ENCODE measurements around the gene MRPS27. TPM values are rescaled to one million over a fixed set of nuclear protein-coding genes. Genes with fewer than 3 reads are reported as not detected.
A peak's percentile ranks its signal among the peaks of the same experiment; 100 is the strongest.

MRPS27 gene
- total and polyA plus RNA-seq, 9 of the 15 experiments (the other 6 are each of a cell fraction or from before 2014, with no cell fraction given) = 73.6 to 144 (median 106) TPM

DNA sequence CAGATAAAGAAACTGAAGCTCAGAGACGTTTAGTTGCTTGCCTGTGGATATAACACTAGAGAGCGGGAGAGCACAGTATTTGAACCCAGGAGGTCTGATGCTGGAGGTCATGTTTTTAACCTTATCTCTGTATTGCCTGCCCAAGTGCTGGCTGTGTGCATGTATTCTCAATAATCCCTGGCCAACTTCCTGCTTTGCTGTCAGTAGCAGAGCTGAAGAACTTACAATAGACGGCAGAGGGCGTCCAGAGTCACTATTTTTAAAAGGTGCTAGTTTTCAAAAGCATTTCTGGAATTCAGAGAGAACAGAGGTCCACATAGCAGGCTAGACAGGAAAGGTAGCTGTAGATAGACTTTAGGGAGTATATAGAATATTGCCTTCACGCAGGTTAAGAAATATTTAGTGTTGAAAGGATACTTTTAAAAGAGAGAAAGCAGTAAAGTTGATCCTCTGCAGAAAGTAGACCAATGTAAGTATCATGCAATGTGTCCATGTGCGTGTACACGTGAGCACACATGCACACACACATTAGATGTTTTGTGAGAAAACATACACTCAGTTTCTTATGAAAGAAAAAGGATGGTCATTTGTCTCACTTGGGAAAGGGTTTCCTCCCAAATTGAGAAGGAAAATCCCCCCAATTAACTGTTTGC, 46.4 kb upstream of the MRPS27 start:
- BruUV-seq (replicated peaks) = no TSS peak
- Histone ChIP-seq H3K4me1 (replicated peaks in 1 of 2; ENCODE audit: control insufficient read depth in 2 of 2, insufficient read depth in 2 of 2, low read length in 2 of 2) (no peaks in the 10 kb centered on the region; a peak in 1 of 5 replicates), H3K27ac (ENCODE audit: extremely low read depth, low read depth, low read length) (no peak overlapping the region), H3K4me3 (no peak overlapping the region), H3K36me3 (ENCODE audit: control insufficient read depth, insufficient read depth, low read length) (peaks cover 21% of the 10 kb centered on the region), H3K27me3 (ENCODE audit: control insufficient read depth in 2 of 2, insufficient read depth in 2 of 2, low read length in 2 of 2) (no peaks in the 10 kb centered on the region), H4K20me1 (replicated peaks; ENCODE audit: control insufficient read depth, insufficient read depth, low read length) (no peaks in the 10 kb centered on the region), H3K9ac (ENCODE audit: insufficient read depth in 1 of 2, low read depth in 2 of 2, low read length in 2 of 2) (no peak overlapping the region), H3K9me1 (ENCODE audit: control insufficient read depth, insufficient read depth, low read length) (no peaks in the 10 kb centered on the region), H3K9me3 (replicated peaks; ENCODE audit: control insufficient read depth, insufficient read depth, low read depth, low read length) (no peaks in the 10 kb centered on the region), H2AFZ (ENCODE audit: low read depth, low read length) (no peak overlapping the region), H3K4me2 (ENCODE audit: insufficient read depth, low read length) (no peak overlapping the region), H3K79me2 (ENCODE audit: control insufficient read depth, insufficient read depth, low read length) (no peaks in the 10 kb centered on the region)
- peak; percentile 97 for FAIRE-seq
- intact Hi-C loops (cut with micrococcal nuclease) = loop anchor here (1.0 to 2.0 kb wide), 3 partner anchors 158 to 476 kb away; no protein-coding TSS in a partner anchor
- peak; percentile 98 for ATAC-seq
- peak; percentile 26 to 80 (median 42) for DNase-seq (ENCODE audit: extremely low read depth in 1 of 4, low spot score in 3 of 4)
- ChIA-PET POLR2A (interaction anchor here (0.8 to 2.1 kb wide), 4 partner anchors 10 to 452 kb away, joined by 3 to 7 read pairs (median 6); no protein-coding TSS in a partner anchor), CTCF (ENCODE audit: low intra/inter-chr PET ratio) (interaction anchor here (1.1 to 2.9 kb wide), 2 partner anchors 157 to 477 kb away, joined by 5 to 26 read pairs; no protein-coding TSS in a partner anchor)
- WGBS (ENCODE audit: insufficient coverage, low coverage, missing lambda C conversion rate) = 26% methylated on average over 7 of the region's 7 CpGs
- in situ Hi-C loops (cut with MboI) = no loop called here
- peak; percentile 89 to 90 for TF ChIP-seq RAD21 (CRISPR knock-in tag; conservative IDR thresholded peaks at IDR 0.05 in 1 of 2, IDR thresholded peaks at IDR 0.05 in 1 of 2)
- TF ChIP-seq NELFE (IDR thresholded peaks at IDR 0.05; ENCODE audit: insufficient read depth, insufficient read length) = no peak
- TF ChIP-seq MBD2 (IDR thresholded peaks at IDR 0.05; ENCODE audit: borderline replicate concordance, low read depth) = no peak
- no peak for TF ChIP-seq ZNF511 (CRISPR knock-in tag; IDR thresholded peaks at IDR 0.05)
- TF ChIP-seq ELF1 (tag; IDR thresholded peaks at IDR 0.05) = peak; percentile 70
- no peak for TF ChIP-seq PCBP2 (IDR thresholded peaks at IDR 0.05; ENCODE audit: low read depth, low read length, poor library complexity, severe bottlenecking)
- no peak for TF ChIP-seq SMAD1 (IDR thresholded peaks at IDR 0.05; ENCODE audit: low read depth, low read length, partially characterized antibody)
- no peak for TF ChIP-seq SIN3A (IDR thresholded peaks at IDR 0.05; ENCODE audit: borderline replicate concordance in 2 of 2, control insufficient read depth in 1 of 2, low read depth in 2 of 2, low read length in 2 of 2)
- TF ChIP-seq ARNT (IDR thresholded peaks at IDR 0.05) = 0 out of 4 replicates have a peak, but pooled peaks of 1 of the 2 experiments have one; percentile 33
- TF ChIP-seq ZNF224 (CRISPR knock-in tag; IDR thresholded peaks at IDR 0.05) = no peak
- TF ChIP-seq SETDB1 (IDR thresholded peaks at IDR 0.05; ENCODE audit: low read length) = no peak
- TF ChIP-seq IFI16 (CRISPR knock-in tag; IDR thresholded peaks at IDR 0.05) = no peak
- TF ChIP-seq SMARCA5 (IDR thresholded peaks at IDR 0.05) = no peak
- 0 out of 4 replicates have a peak, but pooled peaks of 1 of the 2 experiments have one; percentile 26 for TF ChIP-seq FOXK2 (conservative IDR thresholded peaks at IDR 0.05 in 1 of 2, IDR thresholded peaks at IDR 0.05 in 1 of 2; ENCODE audit: low read depth in 2 of 2)
- 0 out of 2 replicates have a peak, but pooled peaks have one; percentile 16 for TF ChIP-seq HSF4 (CRISPR knock-in tag; IDR thresholded peaks at IDR 0.05; ENCODE audit: borderline replicate concordance)
- no peak for TF ChIP-seq NR2C2 (CRISPR knock-in tag; IDR thresholded peaks at IDR 0.05)
- TF ChIP-seq NR2C2 (tag; IDR thresholded peaks at IDR 0.05) = 0 out of 2 replicates have a peak, but pooled peaks have one; percentile 14
- peak; percentile 68; the same call in 1 of the 2 replicates for TF ChIP-seq SMC3 (conservative IDR thresholded peaks at IDR 0.05; ENCODE audit: insufficient read depth, low read depth, low read length)
- TF ChIP-seq MTA3 (IDR thresholded peaks at IDR 0.05; ENCODE audit: borderline replicate concordance) = no peak
- no peak for TF ChIP-seq TAF7 (tag; IDR thresholded peaks at IDR 0.05)
- no peak for TF ChIP-seq SRSF3 (IDR thresholded peaks at IDR 0.05; ENCODE audit: insufficient read depth, low read length)
- no peak for TF ChIP-seq ZNF282 (CRISPR knock-in tag; IDR thresholded peaks at IDR 0.05)
- no peak for TF ChIP-seq ZEB2 (IDR thresholded peaks at IDR 0.05)
- TF ChIP-seq ZNF3 (CRISPR knock-in tag; IDR thresholded peaks at IDR 0.05) = no peak
